ENCODE results near the gene PRR30. TPM values are rescaled to one million over a fixed set of nuclear protein-coding genes. Genes with fewer than 3 reads are reported as not detected.

PRR30 gene
- polyA plus RNA-seq, 1 donor (not counting 4 experiments of a cell fraction or from before 2014, with no cell fraction given) = not detected

GRCh38 chr2:27105981-27106380, 33.2 kb downstream of the PRR30 start:
- Histone ChIP-seq H3K4me1 (ENCODE audit: control insufficient read depth, extremely low read depth, insufficient read depth, low read length) (no peaks in the 10 kb centered on the region), H4K20me1 (ENCODE audit: control insufficient read depth, extremely low read depth, insufficient read depth, low read length) (no peaks in the 10 kb centered on the region), H3K27ac (ENCODE audit: control insufficient read depth, insufficient read depth, low read length) (no peak overlapping the region), H2AFZ (ENCODE audit: control insufficient read depth, low read length) (no peak overlapping the region), H3K9ac (ENCODE audit: control insufficient read depth, extremely low read depth, insufficient read depth, low read length) (no peak overlapping the region), H3K9me3 (ENCODE audit: control insufficient read depth, low read depth, low read length) (no peaks in the 10 kb centered on the region), H3K4me2 (ENCODE audit: control insufficient read depth, extremely low read depth, insufficient read depth, low read depth, low read length) (no peak overlapping the region), H3K79me2 (ENCODE audit: control insufficient read depth, insufficient read depth, low read length) (no peaks in the 10 kb centered on the region), H3K9me1 (ENCODE audit: control insufficient read depth, extremely low read depth, insufficient read depth, low read length) (no peaks in the 10 kb centered on the region), H3K27me3 (ENCODE audit: control insufficient read depth, extremely low read depth, insufficient read depth, low read length) (peaks cover 9% of the 10 kb centered on the region), H3K4me3 (ENCODE audit: control insufficient read depth in 2 of 3, extremely low read depth in 1 of 3, insufficient read depth in 2 of 3, low read depth in 1 of 3, low read length in 3 of 3) (no peak overlapping the region), H3K36me3 (ENCODE audit: control insufficient read depth in 2 of 2, extremely low read depth in 1 of 2, insufficient read depth in 2 of 2, low read length in 2 of 2) (no peaks in the 10 kb centered on the region)
- FAIRE-seq = no peak
- dilution Hi-C loops (cut with MboI; ENCODE audit: extremely low pct_ligation_motif_present, low sequenced_read_pairs) = no loop called here
- no peak for DNase-seq (ENCODE audit: low read depth, low spot score)
- no peak for TF ChIP-seq EZH2 (IDR thresholded peaks at IDR 0.05; ENCODE audit: low read length)
- no peak for TF ChIP-seq CTCF (optimal IDR thresholded peaks at IDR 0.05 in 1 of 3, IDR thresholded peaks at IDR 0.05 in 1 of 3, conservative IDR thresholded peaks at IDR 0.05 in 1 of 3; ENCODE audit: extremely low read depth in 1 of 3, insufficient read depth in 2 of 3, low read length in 3 of 3)

GRCh38 chr2:27102329-27102728, 36.9 kb downstream of the PRR30 start:
- no peak for TF ChIP-seq EZH2 (IDR thresholded peaks at IDR 0.05; ENCODE audit: low read length)
- no peaks in the 10 kb centered on the region for H3K9me3 ChIP-seq (ENCODE audit: control insufficient read depth, low read depth, low read length)
- H3K9me1 ChIP-seq (ENCODE audit: control insufficient read depth, extremely low read depth, insufficient read depth, low read length) = no peaks in the 10 kb centered on the region
- peaks cover 9% of the 10 kb centered on the region for H3K27me3 ChIP-seq (ENCODE audit: control insufficient read depth, extremely low read depth, insufficient read depth, low read length)
- no peak overlapping the region for H3K27ac ChIP-seq (ENCODE audit: control insufficient read depth, insufficient read depth, low read length)
- no peak overlapping the region for H3K4me3 ChIP-seq (ENCODE audit: control insufficient read depth in 2 of 3, extremely low read depth in 1 of 3, insufficient read depth in 2 of 3, low read depth in 1 of 3, low read length in 3 of 3)
- H3K4me2 ChIP-seq (ENCODE audit: control insufficient read depth, extremely low read depth, insufficient read depth, low read depth, low read length) = no peak overlapping the region
- dilution Hi-C loops (cut with MboI; ENCODE audit: extremely low pct_ligation_motif_present, low sequenced_read_pairs) = no loop called here
- H2AFZ ChIP-seq (ENCODE audit: control insufficient read depth, low read length) = no peak overlapping the region
- H3K9ac ChIP-seq (ENCODE audit: control insufficient read depth, extremely low read depth, insufficient read depth, low read length) = no peak overlapping the region
- FAIRE-seq = no peak
- no peaks in the 10 kb centered on the region for H3K79me2 ChIP-seq (ENCODE audit: control insufficient read depth, insufficient read depth, low read length)
- DNase-seq (ENCODE audit: low read depth, low spot score) = no peak
- H3K4me1 ChIP-seq (ENCODE audit: control insufficient read depth, extremely low read depth, insufficient read depth, low read length) = no peaks in the 10 kb centered on the region
- no peaks in the 10 kb centered on the region for H3K36me3 ChIP-seq (ENCODE audit: control insufficient read depth in 2 of 2, extremely low read depth in 1 of 2, insufficient read depth in 2 of 2, low read length in 2 of 2)
- H4K20me1 ChIP-seq (ENCODE audit: control insufficient read depth, extremely low read depth, insufficient read depth, low read length) = peaks cover 4% of the 10 kb centered on the region

GRCh38 chr2:27100036-27100435, 39.2 kb downstream of the PRR30 start:
- Histone ChIP-seq H3K9ac (ENCODE audit: control insufficient read depth, extremely low read depth, insufficient read depth, low read length) (no peak overlapping the region), H3K36me3 (ENCODE audit: control insufficient read depth in 2 of 2, extremely low read depth in 1 of 2, insufficient read depth in 2 of 2, low read length in 2 of 2) (no peaks in the 10 kb centered on the region), H3K4me1 (ENCODE audit: control insufficient read depth, extremely low read depth, insufficient read depth, low read length) (peaks cover 4% of the 10 kb centered on the region), H3K9me3 (ENCODE audit: control insufficient read depth, low read depth, low read length) (no peaks in the 10 kb centered on the region), H3K4me2 (ENCODE audit: control insufficient read depth, extremely low read depth, insufficient read depth, low read depth, low read length) (no peak overlapping the region), H3K79me2 (ENCODE audit: control insufficient read depth, insufficient read depth, low read length) (no peaks in the 10 kb centered on the region), H3K4me3 (ENCODE audit: control insufficient read depth in 2 of 3, extremely low read depth in 1 of 3, insufficient read depth in 2 of 3, low read depth in 1 of 3, low read length in 3 of 3) (no peak overlapping the region), H3K27ac (ENCODE audit: control insufficient read depth, insufficient read depth, low read length) (no peak overlapping the region), H3K9me1 (ENCODE audit: control insufficient read depth, extremely low read depth, insufficient read depth, low read length) (no peaks in the 10 kb centered on the region), H4K20me1 (ENCODE audit: control insufficient read depth, extremely low read depth, insufficient read depth, low read length) (peaks cover 4% of the 10 kb centered on the region), H3K27me3 (ENCODE audit: control insufficient read depth, extremely low read depth, insufficient read depth, low read length) (peaks cover 9% of the 10 kb centered on the region), H2AFZ (ENCODE audit: control insufficient read depth, low read length) (no peak overlapping the region)
- FAIRE-seq (no peak), DNase-seq (ENCODE audit: low read depth, low spot score) (no peak)
- no peak for TF ChIP-seq EZH2 (IDR thresholded peaks at IDR 0.05; ENCODE audit: low read length)
- TF ChIP-seq CTCF (optimal IDR thresholded peaks at IDR 0.05 in 1 of 3, IDR thresholded peaks at IDR 0.05 in 1 of 3, conservative IDR thresholded peaks at IDR 0.05 in 1 of 3; ENCODE audit: extremely low read depth in 1 of 3, insufficient read depth in 2 of 3, low read length in 3 of 3) = no peak
- dilution Hi-C loops (cut with MboI; ENCODE audit: extremely low pct_ligation_motif_present, low sequenced_read_pairs) = no loop called here
